Activated CD8-positive, alpha-beta memory T cell treated with anti-CD3 and anti-CD28 coated beads for 4 hours (primary cell): ENCODE data around the gene GRIN1.

ENCODE experiments used
- DNase-seq, 2 donors: peaks; one replicate each; pipeline ENCODE4 v3.0.0-alpha.2; 2020; ENCODE audit warnings: low read depth in 2 of 2

Gene GRIN1

DNA sequence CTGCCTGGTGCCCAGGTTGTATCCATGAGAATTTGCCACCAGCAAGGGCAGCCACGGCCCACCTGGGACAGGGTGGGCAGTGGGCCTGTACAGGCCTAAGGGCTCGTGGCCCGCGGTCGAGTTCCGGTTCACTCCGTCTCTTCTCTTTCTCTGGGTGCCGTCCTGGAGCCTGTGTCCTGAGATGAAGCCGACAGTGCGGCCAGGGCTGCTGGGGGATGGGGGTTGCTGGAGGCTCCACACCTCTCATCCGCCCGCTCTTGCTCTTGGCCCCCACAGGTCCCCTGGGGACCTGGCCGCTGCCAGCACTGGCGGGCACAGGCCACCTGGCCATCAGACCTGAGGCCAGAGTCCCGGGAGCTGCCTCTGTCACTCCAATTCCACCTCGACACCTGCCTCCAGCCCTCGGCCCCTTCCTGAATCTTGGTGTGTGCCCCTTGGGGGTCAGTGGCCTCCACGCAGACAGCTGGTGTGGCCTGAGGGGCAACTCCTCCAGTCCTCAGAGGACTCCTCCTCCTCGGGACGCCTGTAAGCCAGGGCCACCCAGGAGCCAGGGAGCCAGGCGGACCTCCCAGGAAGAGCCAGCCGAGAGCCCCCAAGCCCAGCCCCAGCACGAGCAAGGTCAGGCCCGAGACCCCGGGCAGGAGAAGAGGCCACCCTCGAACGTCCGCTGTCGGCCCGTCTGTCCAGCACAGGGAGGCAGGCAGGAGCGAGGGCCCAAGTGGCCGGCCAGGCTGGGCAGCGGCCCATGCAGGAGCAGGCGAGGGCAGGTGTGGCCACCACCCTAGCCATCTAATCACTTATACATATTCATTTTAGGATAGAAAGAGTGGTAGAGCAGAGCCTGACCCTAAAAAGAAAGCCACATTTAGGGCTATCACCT is 25.7 kb downstream of the GRIN1 start:
- no peak for DNase-seq

DNA sequence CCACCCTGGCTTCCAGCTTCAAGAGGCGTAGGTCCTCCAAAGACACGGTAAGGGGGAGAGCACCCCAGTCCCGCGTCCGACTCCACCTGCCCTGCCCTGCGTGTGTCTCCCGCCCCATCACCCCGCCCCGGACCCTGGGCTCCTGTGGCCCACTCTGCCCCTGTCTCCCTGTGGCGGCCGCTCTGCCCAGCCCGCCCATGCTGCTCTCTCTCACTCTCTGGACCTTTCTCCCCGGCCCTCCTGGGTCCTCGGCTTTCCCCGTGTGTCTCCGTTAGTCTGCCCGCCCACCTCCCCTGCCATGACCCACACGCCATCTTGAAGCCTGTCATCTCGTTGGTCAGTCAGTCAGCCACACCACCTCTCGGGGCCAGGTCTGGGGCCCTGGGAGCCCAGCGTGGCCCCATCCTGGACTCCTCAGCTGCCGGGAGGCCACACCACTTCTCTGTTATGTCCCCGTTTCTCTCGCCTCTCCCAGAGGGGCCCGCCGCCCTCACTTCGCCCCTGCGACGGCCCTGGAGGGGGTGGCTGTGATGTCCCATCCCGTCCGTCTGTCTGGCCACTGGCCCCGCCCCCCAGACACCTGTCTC is 26.4 kb downstream of the GRIN1 start:
- no peak for DNase-seq

DNA sequence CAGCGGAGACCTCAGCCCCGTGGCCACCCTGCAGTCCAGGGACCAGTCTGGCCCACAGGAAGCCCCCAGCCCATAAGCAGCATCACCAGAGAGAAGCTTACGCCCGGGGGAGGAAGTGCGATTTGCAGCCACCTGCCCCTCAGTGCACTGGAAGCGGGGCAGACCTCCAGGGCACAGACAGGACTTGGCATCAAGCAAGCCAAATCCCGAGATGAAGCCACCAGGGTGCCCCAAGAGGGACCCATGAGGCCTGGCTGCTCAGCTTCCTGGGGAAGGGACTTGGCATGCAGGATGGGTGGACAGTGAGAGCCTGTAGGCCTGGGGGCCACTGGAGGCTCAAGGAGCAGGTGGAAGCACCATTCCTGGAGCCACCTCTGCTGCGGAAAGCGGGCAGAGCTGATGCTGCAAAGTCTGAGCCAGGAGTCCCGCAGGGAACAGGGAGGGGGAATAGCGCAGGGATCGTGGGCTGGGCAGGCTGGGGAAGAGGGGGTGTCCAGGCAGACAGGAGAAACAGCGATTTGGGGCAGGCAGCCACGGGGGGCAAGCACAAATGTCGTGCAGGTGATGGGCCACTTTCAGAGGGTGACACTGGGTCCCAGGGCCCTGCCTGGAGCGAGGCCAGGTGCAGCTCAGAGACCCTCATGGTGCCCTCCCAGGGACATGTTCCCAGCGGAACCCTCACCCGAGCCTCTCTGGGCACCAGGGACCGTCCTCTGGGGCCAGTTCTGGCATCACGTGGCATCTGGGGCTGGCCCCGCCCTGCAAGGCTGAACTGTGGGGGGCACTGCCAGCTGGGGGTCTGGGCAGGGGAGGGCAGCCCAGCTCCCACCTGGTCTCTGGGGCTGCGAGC is 27.7 kb downstream of the GRIN1 start:
- no peak for DNase-seq

DNA sequence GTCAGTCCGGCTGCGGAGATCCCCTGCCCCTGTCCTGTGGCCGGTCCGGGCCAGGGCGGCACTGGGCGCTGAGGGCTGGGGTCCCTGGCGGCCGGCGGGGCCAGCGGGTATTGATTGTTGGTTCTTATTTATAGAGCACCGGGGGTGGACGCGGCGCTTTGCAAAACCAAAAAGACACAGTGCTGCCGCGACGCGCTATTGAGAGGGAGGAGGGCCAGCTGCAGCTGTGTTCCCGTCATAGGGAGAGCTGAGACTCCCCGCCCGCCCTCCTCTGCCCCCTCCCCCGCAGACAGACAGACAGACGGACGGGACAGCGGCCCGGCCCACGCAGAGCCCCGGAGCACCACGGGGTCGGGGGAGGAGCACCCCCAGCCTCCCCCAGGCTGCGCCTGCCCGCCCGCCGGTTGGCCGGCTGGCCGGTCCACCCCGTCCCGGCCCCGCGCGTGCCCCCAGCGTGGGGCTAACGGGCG is 28.4 kb downstream of the GRIN1 start:
- DNase-seq, result no peak

DNA sequence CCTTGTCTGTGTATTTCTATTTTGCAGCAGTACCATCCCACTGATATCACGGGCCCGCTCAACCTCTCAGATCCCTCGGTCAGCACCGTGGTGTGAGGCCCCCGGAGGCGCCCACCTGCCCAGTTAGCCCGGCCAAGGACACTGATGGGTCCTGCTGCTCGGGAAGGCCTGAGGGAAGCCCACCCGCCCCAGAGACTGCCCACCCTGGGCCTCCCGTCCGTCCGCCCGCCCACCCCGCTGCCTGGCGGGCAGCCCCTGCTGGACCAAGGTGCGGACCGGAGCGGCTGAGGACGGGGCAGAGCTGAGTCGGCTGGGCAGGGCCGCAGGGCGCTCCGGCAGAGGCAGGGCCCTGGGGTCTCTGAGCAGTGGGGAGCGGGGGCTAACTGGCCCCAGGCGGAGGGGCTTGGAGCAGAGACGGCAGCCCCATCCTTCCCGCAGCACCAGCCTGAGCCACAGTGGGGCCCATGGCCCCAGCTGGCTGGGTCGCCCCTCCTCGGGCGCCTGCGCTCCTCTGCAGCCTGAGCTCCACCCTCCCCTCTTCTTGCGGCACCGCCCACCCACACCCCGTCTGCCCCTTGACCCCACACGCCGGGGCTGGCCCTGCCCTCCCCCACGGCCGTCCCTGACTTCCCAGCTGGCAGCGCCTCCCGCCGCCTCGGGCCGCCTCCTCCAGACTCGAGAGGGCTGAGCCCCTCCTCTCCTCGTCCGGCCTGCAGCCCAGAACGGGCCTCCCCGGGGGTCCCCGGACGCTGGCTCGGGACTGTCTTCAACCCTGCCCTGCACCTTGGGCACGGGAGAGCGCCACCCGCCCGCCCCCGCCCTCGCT is 29.0 kb downstream of the GRIN1 start:
- DNase-seq, result no peak

DNA sequence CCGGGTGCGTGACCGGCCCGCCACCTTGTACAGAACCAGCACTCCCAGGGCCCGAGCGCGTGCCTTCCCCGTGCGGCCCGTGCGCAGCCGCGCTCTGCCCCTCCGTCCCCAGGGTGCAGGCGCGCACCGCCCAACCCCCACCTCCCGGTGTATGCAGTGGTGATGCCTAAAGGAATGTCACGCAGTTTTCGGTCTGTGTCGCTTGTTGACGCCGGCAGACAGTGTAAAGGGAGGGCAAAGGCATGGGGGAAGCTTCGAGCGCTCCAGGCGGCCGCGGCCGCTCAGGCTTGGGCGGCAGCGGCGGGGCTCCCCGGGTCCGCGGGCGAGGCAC is 29.6 kb downstream of the GRIN1 start:
- DNase-seq, result no peak

DNA sequence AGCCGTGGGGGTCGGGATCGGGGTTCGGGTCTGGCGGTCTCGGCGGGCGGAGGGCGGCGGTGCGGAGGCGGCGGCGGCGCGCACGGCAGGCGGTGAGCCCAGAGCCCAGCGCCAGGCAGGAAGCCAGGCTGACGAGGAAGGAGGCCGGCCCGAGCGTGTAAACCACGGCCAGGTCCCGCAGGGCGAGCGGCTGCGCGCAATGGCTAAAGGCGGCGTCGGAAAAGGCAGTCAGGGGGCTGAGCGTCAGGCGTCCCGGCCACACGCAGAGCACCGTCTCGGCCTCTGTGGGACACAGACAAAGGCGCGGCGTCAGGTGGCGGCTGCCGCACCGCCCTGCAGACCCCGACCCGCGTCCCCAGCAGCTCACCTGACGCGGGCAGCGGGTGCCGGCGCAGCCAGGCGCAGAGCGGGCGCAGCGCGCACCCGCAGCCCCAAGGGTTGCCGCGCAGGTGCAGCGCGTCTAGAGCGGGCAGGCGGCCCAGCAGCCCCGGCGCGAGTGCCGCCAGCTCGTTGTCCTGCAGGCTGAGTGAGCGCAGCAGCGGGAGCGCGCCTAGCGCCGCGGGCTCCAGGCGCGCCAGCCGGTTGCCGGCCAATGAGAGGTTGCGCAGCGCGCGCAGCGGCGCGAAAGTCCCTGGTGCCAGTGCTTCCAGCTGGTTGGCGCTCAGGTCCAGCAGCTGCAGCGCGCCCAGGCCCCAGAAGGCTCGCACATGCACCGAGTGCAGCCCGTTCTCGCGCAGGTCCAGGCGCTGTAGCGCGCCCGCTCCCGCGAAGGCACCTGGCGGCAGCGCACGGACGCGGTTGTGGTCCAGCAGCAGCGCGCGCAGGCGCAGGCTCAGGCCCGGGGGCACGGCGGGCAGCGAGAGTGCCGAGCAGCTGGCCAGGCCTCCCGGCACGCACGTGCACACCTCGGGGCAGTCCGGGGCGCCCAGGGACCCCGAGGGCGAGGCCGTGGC is 30.2 kb downstream of the GRIN1 start:
- DNase-seq, result no peak

DNA sequence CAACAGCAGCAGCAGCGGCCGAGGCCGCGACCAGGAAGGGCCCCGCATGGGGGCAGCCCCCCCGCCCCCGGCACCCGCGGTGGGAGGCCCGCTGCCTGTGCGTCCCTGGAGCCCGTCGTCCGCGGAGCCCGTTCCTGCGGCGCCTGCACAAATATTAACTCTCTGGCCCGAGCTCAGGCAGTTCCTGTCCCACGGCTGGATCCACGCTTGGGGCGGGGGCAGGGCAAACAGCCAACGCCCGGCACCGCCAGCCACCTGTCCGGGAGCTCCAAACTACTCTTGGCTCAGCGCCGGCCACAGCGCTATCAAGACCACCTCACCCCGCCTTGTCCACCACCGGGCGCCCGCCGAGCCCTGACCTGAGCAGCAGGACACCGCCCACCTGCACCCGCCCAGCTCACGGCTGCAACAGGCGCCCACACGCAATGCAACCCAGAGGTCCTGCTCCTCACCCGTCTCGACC is 31.0 kb downstream of the GRIN1 start, which contains the start of gene LRRC26:
Gene LRRC26 (minus strand): TSS at position 156 of the 463 bp plus-strand sequence. CDS start 108 bp downstream, at position 48.
- no peak for DNase-seq

DNA sequence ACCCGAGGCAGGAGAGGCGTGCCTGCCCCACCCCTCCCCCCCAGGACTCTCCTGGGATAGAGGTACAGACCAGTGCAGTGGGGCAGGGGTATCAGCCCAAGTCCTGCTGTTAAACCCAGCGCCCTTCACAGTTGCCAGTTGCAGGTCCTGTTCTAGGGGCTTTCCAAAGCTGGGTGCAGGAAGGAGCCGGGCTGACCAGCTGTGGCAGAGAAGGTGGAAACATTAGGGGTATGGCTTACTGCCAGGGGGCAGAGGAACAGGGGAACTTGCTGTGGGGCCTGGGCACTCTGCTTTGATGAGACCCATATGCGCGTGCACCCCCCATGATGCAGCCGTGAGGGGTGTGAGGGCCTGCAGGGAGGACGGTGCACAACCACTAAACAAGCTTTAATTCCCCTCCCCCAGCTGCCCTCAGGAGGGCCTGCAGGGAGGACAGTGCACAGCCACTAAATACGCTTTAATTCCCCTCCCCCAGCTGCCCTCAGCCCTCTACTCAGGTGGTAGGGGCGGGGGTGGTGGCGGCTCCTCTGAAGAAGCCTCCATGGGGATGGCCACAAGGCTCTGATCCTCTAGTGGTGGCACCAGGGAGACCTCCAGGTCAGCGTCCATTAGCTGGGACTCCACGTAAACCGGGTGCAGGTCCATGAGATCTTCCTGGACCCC is 31.7 kb downstream of the GRIN1 start:
- DNase-seq, result no peak

DNA sequence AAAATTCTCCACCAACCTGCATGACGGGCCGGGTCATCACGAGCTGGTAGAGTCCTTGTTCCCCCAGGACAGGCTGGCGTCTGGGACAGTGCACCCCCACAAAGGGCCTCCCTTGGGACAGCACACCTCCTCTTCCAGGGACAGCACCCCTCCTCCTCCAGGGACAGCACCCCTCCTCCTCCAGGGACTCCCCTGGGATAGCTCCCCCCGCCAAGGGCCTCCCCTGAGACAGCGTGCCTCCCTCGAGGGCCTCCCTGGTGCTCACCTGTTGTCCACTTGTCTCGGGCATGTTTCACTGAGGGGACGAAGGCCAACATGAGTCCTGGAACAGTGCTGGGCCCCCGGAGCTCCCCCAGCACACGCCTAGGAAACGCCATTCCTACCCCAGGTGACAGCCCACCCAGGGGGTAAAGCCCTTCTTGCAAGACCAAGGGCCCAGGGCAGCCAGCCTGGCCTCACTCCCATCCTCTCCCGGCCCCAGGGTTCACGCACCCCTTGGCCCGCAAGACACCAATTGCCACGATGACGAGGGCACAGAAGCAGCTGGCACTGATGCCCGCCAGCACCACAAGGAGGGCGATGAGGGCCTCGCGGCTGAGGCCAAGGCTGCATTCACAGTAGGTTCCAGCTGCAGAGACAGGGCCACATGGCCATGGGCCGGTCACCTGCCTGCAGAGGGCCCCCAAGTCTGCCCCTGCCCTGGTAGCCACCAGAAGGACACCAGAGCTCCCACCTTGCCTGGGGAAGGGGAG is 32.4 kb downstream of the GRIN1 start:
- no peak for DNase-seq

DNA sequence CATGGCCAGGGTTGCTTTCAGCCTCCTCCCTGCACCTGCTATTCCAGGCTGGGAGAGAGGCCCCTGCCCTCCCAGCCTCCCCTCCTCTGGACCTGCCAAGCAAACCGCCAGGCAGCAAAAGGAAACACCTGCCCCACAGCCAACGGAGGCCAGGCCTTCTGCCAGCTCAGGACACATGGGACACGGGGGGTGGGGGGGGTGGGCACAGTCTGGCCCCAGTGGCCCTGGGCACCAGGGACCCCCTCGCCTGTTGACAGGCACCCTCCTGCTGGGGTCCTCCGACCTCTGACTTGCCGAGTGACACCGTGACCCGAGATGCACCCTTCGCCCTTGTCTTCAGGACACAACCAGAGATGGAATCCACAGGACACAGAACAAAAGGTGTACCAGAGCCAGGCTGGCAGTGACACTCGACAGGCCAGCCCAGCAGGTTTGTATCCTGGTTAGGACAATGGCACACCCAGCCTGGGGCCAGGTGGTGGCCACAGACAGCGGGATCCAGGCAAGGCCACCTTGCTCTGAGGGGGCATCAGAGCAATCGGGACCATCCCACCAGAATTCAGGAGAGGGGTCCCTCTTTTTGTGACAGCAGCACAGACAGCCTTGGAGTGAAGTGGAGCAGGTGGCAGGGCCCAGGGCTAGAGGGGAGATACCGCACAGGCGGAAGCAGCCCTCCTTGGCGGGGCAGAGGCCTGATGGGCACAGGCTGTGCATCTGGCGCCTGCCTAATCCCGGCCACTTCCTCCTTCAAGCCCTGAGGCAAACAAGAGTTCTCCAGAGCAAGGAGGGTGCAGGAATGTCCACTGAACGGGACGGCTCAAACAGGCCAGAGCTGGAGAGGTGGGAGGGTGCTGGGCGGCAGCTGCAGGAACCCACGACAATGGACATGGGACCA is 34.2 kb downstream of the GRIN1 start:
- DNase-seq, result no peak

DNA sequence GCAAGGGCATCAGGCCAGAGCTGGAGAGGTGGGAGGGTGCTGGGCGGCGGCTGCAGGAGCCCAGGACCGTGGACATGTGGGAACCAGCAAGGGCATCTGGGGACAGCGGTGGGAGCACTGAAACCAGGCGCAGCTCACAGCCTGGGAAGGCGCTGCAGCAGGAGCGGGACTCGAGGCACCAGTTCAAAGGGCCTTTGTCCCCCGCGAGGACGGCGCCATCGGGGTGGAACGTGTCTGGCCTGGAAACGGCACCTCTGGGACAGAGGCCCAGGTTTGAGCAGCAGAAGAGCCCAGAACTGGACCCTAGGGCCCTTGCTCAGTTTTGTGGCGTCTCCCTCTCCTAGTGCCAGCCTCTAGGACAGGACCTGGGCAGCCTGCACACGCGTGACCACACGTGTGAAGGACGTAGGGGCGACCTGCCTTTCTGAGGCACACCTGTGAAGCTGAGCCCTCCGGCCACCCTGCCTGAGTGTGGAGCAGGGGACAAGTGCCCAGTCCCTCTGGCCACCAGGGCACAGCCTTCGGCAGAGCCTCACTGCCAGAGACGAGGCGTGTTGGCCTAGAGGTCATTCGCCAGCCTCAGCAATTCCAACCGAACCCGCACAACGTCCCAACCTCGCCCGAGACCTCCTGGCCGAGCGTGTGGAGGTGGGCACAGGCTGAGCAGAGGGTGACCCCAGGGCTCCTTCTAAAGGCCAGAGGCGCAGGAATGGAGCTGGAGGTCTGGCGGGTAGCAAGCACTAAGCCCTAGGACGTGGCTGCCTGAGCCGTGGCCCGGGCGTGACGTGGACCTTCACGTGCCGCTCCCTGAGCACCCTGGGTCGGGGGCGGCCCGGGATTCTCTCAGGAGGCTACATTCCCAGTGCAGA is 35.1 kb downstream of the GRIN1 start:
- DNase-seq, result no peak

DNA sequence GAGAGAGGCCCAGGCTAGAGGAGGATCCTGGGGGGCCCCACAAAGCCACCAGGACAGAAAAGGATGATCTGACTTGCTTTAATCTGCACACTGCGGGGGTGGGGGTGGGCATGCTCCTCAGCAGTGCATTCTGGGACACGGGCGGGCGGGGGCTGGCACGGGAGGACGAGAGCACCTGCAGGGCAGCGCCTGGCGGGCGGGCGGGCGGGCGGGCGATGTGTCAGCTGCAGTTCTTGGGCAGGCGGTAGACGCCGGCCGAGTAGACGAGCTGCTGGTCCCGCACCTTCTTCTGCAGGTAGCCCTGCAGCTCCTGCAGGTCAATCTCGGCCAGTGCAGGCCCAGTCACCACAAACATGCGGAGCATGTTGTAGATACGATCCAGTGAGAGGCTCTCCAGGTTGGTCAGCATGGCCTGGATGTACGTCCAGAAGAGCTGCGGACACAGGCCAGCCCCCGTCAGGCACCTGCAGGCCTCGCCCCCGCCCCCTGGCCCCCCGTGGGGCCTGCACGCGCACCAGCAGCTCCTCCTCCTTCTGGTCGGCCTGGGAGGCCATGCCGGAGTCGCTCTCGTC is 35.9 kb downstream of the GRIN1 start:
- peak in 1 of 2 donors; percentile 16 for DNase-seq

DNA sequence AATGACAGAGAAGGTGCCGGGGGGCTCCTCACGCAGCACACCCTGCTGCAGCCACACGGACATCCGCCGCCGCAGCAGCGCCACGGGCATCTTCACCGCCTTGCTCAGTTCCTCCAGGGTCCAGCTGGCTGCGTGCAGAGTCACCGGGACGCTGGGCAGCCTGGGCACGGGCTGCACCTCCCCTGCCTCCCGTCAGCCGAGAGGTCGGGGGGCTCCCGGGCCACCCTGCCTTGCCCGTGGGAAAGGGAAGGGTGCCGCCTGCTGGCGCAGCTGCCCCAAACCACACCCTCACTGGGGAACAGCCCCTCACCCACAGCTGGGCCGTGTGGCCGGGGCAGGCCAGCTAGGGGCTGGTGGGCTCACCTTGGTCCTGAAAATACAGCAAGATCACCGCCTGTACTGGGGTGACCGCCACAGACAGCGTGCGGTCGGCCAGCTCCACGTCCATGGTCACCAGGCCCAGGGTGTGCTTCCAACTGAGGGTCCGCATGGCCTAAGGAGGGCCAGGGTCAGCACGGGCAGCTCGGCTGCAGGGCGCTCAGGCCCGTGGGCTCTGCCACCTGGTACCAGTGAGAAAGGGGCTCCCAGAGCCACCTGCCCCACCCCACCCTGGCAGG is 36.5 kb downstream of the GRIN1 start:
- no peak for DNase-seq

DNA sequence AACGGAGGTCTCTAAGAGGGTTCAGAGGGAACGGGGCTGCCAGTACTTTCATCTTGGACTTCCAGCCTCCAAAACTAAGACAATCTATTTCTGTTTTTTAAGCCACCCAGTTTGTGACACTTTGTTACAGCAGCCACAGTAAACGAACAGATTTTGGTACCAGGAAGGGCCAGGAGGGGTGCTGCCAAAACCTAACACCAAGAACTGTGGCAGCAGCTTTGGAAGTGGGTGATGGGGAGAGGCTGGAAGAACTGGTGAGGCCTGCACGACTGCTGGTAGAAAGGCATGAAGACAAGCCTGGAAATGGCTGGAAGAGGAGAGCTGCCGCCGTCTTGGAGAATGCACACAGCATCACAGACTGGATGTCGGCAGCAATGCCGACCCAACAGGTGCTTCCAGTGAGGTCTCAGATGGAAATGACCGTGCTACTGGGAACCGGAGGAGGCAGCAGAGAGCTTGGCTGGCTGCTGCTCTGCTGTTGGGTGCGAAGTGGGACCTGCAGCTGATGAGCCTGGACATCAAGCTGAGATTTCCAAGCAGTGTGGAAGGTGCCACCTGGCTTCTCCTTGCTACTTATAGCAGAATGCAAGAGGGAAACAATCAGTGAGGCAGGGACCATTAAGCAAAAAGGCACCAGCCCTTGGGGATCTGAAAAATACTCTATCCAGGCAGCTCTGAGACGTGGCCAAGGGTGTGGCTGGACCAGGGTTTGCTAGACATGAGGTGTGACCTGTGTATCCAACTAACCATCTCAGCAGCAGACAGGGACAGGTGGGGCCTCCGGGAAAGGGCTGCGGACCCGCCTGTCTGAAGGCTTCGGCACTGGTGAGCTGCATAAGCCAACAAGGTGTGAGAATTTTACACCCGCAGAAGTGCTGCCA is 37.6 kb downstream of the GRIN1 start:
- DNase-seq, result no peak
